Mucosa of descending colon (tissue), 3 donors: Measurements from ENCODE around the gene TMEM106B. TPM values are rescaled to one million over a fixed set of nuclear protein-coding genes. Genes with fewer than 3 reads are reported as not detected.

Experiments used
- ATAC-seq: fragments of 200-7000 bp; cut with Tn5 transposase; one replicate; pipeline ENCODE4 v1.9.1; 2020; ENCODE audit warnings: mild to moderate bottlenecking, moderate library complexity
- DNase-seq, 3 donors: peaks; one replicate each; pipeline ENCODE4 v3.0.0-alpha.2; 2020
- H3K36me3 ChIP-seq: fragments of 200-600 bp; one replicate; pipeline ENCODE4 v1.8.0; 2021; ENCODE audit warnings: low read depth, mild to moderate bottlenecking
- H3K4me1 ChIP-seq: fragments of 200-600 bp; one replicate; pipeline ENCODE4 v1.8.0; 2021; ENCODE audit warnings: low read depth, mild to moderate bottlenecking
- H3K4me3 ChIP-seq: fragments of 200-600 bp; one replicate; pipeline ENCODE4 v1.8.0; 2021; ENCODE audit warnings: mild to moderate bottlenecking
- H3K9me3 ChIP-seq: fragments of 200-600 bp; one replicate; pipeline ENCODE4 v1.8.0; 2021; ENCODE audit warnings: mild to moderate bottlenecking
- CTCF ChIP-seq: fragments of 200-600 bp; IDR thresholded peaks from one replicate; pipeline ENCODE4 v1.8.0; 2022; ENCODE audit warnings: antibody characterized with exemption, mild to moderate bottlenecking
- intact Hi-C, 2 donors: fragments of 100-400 bp; cut with DNase I in 1 of 2; cut with micrococcal nuclease in 1 of 2; formaldehyde crosslinking; loops; one replicate each; pipeline versions ENCODE4 v1.11.0 to v1.11.1; 2022; cut with DNase I, micrococcal nuclease
- total RNA-seq, 3 donors: library from RNA; stranded (reverse); fragmentation: NEBNext Ultra II Directional in 2 of 3; extraction: Animal tissue kit (Norgen Biotek cat#: 25700) in 2 of 3; gene quantifications; one replicate each; pipeline versions ENCODE4 v1.2.1 to v1.2.4, GENCODE V29; 2021 to 2023
- donor health status: DM: no; HTN: no; CAD: no; lungs with moderate emphysema.
- donor health status: DM: no; HTN: no; CAD: no.
- donor health status: DM: no; HTN: yes; CAD: no.

The TMEM106B gene
- total RNA-seq, 3 donors from 2014 or later: 44.0 to 64.8 (median 60.2) TPM

- no peak overlapping the region for H3K4me3 ChIP-seq
- no peak for TF ChIP-seq CTCF
- intact Hi-C loops: no loop called here
- DNase-seq (no peak), ATAC-seq (no peak)
- H3K9me3 ChIP-seq: peaks cover 3% of the 10 kb centered on the region
- H3K36me3 ChIP-seq: no peaks in the 10 kb centered on the region
- no peaks in the 10 kb centered on the region for H3K4me1 ChIP-seq
Measured at GRCh38 chr7:12244694-12245093, 33.6 kb downstream of the TMEM106B start.

DNA sequence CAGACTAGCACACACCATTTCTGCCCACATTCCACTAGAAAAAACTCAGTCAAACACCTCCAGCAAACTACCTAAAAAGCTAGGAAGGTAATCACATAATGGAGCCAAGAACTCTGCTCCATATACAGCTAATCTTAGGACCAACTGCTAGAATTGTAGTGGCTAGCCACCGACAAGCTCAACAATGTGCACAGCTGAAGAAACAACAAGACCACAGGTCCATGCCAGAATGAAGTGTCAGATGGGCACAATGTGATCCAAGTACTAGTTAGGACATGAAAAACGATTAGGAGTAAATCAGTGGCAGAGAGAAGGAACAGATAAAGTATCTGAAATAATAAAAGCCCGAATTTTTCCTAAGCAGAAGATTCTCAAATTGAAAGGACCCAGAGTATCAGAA is 38.6 kb downstream of the TMEM106B start:
- H3K36me3 ChIP-seq: no peaks in the 10 kb centered on the region
- no peaks in the 10 kb centered on the region for H3K9me3 ChIP-seq
- TF ChIP-seq CTCF: no peak
- no peak for DNase-seq
- no peaks in the 10 kb centered on the region for H3K4me1 ChIP-seq
- no peak for ATAC-seq
- H3K4me3 ChIP-seq: no peak overlapping the region
- intact Hi-C loops: no loop called here

DNA sequence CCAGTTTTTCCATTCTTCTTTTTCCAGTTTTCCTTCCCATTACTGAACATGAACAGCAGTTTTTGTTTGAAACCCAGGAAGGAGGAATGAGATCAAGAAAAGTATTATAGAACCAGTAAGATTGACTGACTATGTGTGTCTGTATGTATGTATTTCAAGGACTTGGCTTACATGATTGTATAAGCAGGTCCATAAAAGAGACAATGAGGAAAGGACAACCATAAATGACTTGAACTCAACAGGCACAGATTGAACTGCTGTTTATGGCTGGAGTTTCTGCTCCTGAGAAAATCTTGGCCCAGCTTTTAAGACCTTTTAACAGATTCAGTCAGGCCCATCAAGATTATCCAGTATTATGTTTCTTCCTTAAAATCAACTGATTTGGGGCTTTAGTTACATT is 39.1 kb downstream of the TMEM106B start:
- no peaks in the 10 kb centered on the region for H3K4me1 ChIP-seq
- intact Hi-C loops: no loop called here
- ATAC-seq: peak; percentile 55

GRCh38 chr7:12256090-12256489 is 45.0 kb downstream of the TMEM106B start:
- TF ChIP-seq CTCF: no peak
- no peak for DNase-seq
- no peaks in the 10 kb centered on the region for H3K4me1 ChIP-seq
- H3K9me3 ChIP-seq: no peaks in the 10 kb centered on the region
- ATAC-seq: peak; percentile 38
- H3K36me3 ChIP-seq: no peaks in the 10 kb centered on the region
- intact Hi-C loops: no loop called here
- H3K4me3 ChIP-seq: no peak overlapping the region

More for the DNA sequence above, 39.1 kb downstream of the TMEM106B start:
- TF ChIP-seq CTCF: no peak
- Histone ChIP-seq H3K4me3 (no peak overlapping the region), H3K9me3 (no peaks in the 10 kb centered on the region), H3K36me3 (no peaks in the 10 kb centered on the region)
- no peak for DNase-seq

GRCh38 chr7:12257582-12257981 is 46.5 kb downstream of the TMEM106B start:
- intact Hi-C loops: no loop called here
- H3K36me3 ChIP-seq: no peaks in the 10 kb centered on the region
- no peak for TF ChIP-seq CTCF
- DNase-seq: peak in 1 of 3 donors; percentile 16
- no peaks in the 10 kb centered on the region for H3K4me1 ChIP-seq
- no peaks in the 10 kb centered on the region for H3K9me3 ChIP-seq
- ATAC-seq: peak; percentile 97
- no peak overlapping the region for H3K4me3 ChIP-seq

DNA sequence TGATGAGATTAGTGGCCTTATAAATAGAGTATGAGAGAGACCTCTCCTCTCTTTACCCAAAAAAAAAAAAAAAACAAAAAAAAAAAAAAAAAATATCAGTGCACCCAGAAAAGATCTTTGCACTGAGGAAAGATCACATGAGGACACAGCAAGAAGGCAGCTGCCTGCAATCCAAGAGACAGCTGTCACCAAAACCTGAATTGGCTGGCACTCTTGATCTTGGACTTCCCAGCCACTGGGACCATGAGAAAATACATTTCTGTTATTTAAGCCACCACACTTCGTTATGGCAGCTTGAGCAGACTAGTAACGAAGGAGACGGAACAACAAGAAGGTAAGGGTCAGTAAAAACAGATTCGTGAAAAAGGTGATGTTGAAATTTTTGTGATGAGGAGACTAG is 47.0 kb downstream of the TMEM106B start:
- Histone ChIP-seq H3K9me3 (no peaks in the 10 kb centered on the region), H3K4me3 (no peak overlapping the region), H3K4me1 (no peaks in the 10 kb centered on the region), H3K36me3 (no peaks in the 10 kb centered on the region)
- intact Hi-C loops: no loop called here
- no peak for DNase-seq
- no peak for ATAC-seq
- TF ChIP-seq CTCF: no peak
